SHP77 (cell line): Measurements from ENCODE around the gene PLPP7.
"Not testable (repeated sequence)": the region's sequence is repeated elsewhere in the genome, so short reads cannot be mapped to it uniquely, and the experiment has no call there.

ENCODE experiments used
- DNase-seq, 2 experiments: peaks; one replicate each; lab custom pipeline; 2025; lab: John Stamatoyannopoulos, UW

The PLPP7 gene

DNA sequence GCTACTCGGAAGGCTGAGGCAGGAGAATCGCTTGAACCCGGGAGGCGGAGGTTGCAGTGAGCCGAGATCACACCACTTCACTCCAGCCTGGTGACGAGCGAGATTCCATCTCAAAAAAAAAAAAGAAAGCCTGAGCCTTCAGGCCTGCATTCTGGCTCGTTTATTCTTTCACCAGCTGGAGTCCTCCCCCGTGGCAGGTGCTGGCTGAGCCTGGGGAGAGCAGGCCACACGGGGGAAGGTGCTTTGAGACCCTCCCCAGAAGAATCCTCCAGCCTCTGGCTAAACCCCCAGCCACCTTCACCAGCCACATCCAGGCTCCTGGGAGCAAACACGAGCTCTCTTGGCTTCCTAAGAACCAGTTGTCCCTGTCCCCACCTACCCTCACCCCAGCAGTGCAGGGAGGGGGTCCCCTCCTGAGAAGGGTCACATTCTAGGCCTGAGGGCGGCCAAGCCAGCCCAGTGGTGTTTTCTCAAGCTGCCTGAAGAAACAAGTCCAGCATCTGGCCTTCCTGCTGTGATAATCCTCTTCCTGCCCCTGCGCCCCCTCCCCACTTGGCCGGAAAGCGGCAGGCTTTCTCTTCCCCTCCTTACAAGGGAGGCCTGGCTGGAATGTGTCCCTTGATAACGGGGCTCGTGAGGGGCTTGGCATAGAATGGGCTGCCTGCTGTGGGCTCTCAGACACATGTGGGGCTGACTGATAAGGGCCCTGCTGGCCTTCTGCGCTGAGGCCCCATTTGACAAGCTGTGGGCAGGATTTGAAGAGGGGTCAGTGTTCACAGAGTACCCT, 41.5 kb downstream of the PLPP7 start:
- DNase-seq = no peak

- not testable (repeated sequence) for DNase-seq
Measured at GRCh38 chr9:131331996-131332395, 42.5 kb downstream of the PLPP7 start.

GRCh38 chr9:131333771-131334628, 44.5 kb downstream of the PLPP7 start:
- DNase-seq = no peak

DNA sequence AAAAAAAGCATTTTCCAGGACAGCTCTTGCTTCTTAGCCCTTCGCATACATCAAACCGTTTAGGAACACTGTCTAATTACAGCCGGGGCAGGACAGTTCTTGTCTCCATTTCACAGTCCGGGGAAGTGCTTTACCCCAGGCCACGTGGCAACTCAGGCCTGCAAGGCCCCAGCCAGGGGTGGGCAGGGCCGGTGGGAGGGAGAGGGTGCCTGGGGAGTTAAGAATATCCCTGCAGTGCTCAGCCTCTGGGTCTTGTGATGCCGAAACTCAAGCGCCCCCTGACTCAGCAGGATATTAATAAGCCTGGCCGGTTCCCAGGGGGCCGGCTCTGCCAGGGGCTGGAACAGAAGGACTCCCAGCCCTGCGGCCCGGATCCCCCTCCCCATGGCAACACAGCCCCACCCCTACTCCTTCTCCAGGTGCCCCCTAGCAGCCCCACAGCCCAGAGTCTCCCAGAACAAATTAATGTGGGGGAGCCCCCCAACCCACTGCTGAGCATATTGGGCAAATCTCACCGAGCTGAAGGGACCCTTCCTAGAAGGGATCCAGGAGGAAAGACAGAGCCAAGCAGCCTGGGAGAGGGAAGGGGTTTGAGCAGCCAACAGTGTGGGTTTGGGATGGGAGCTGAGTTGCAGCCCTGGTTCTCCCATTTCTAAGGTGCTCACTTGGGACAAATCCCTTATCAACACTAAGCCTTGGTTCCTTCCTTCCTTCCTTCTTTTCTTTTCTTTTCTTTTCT, 45.3 kb downstream of the PLPP7 start:
- DNase-seq = no peak

- DNase-seq = no peak
Measured at GRCh38 chr9:131335368-131335755, 45.8 kb downstream of the PLPP7 start.

DNA sequence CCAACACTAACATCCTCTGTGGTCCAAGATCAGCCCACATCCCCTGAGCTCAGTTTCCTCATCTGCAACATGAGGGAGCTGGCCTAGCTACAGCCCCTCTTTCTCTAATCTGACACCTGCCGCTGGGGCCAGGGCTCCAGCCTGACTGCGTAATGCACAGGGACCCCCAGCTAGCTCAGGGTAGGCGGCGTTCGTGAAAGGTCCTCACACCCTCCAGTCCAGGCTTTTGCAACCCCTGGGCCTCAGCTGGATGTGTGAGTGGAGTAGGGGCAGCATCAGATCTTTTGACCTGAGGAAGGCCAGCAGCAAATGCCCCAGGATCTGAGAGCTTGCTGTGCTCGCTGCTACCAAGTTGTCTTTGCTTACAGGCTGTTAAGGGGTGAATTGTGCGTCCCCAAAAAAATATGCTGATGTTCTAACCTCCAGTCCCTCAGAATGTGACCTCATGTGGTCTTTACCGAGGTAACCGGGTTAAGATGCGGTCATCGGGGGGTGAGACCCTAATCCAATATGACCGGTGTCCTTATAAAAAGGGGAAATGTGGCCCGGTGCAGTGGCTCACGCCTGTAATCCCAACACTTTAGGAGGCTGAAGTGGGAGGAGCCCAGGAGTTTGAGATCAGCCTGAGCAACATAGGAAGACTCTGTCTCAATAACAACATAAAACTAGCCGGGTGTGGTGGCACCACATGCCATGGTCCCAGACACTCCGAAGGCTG, 47.8 kb downstream of the PLPP7 start:
- DNase-seq = no peak

DNA sequence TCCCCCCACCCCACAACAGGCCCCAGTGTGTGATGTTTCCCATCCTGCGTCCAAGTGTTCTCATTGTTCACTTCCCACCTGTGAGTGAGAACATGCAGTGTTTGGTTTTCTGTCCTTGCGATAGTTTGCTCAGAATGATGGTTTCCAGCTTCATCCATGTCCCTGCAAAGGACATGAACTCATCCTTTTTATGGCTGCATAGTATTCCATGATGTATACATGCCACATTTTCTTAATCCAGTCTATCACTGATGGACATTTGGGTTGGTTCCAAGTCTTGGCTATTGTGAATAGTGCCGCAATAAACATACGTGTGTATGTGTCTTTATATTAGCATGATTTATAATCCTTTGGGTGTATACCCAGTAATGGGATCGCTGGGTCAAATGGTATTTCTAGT, 49.7 kb downstream of the PLPP7 start:
- DNase-seq = not testable (repeated sequence)

DNA sequence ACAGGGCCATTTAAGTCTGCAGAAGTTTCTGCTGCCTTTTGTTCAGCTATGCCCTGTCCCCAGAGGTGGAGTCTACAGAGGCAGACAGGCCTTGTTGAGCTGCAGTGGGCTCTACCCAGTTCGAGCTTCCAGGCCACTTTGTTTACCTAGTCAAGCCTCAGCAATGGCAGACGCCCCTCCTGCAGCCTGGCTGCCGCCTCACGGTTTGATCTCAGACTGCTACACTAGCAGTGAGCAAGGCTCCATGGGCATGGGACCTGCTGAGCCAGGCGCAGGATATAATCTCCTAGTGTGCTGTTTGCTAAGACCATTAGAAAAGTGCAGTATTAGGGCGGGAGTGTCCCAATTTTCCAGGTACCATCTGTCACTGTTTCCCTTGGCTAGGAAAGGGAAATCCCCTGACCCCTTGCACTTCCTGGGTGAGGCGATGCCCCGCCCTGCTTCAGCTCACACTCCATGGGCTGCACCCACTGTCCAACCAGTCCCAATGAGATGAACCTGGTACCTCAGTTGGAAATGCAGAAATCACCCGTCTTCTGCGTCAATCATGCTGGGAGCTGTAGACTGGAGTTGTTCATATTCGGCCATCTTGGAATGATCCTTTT, 55.5 kb downstream of the PLPP7 start:
- not testable (repeated sequence) for DNase-seq

- DNase-seq = no peak
Measured at GRCh38 chr9:131346559-131346958, 57.0 kb downstream of the PLPP7 start.

DNA sequence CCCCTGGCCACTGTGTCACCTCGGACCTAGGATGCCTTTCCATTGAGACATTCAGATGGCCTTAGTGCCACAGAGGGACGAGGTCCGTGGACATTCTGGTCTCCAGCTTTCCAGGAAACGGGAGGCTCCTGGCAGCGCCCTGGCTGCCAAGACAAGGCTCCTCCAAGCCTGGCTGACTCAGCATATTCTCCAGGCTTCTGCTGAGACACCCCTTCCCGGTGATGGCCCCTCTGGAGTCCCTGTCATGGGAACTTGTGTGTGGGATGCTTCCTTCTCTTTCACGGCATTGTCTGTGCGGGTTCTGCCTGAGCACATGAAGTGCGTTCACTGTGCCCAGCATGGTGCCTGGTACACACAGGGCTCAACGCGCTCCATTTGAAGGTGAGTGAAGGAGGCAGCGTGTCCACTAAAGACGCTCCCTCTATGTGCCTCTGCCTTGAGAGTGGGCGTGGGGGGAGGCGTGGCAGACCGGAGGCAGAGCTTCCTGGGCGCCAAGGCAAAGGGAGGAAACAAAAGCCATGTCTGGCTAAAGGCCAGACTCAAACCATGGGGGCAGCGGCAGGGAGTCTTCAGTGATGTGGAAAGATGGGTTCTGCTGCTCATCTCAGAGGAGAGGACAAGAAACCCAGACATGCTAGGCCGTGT, 58.0 kb downstream of the PLPP7 start:
- DNase-seq = no peak

DNA sequence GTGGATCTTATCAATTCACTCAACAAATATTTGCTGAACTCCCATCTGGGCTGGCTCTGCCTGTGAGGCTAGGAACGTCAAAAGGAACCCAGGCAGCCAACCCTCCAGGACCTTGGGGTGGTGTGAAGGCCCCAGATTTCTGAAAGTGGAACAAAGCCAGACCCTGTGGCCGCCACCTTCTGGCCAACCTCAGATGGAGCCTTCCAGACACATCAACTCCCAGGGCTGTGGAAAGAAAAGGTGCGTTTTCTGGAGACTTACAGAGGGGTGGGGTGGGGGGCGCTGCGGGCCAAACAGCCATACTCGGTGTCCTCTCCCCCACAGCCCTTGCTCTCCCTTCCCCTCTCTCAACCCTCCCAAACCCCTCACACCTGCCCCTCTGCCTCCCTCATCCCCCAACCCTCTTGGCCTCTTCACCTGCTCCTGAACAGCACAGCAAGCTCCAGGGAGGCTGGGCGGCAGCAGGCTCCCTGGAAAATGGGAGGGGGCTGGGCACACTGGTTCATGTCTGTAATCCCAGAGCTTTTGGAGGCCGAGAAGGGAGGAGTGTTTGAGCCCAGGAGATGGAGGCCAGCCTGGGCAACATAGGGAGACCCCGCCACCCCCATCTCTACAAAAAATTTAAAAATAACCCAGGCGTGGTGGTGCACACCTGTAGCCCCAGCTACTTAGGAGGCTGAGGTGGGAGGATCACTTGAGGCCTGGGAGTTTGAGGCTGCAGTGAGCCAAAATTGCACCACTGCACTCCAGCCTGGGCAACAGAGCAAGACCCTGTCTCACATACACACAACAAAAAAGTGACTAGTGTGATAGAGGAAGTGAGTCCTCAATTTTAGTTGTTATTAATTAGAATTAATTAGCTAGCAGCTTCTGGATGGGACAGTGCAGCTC, 59.4 kb downstream of the PLPP7 start:
- DNase-seq = no peak

- DNase-seq = no peak
Measured at GRCh38 chr9:131349522-131349880, 60.0 kb downstream of the PLPP7 start.

- peak; percentile 61 to 93 for DNase-seq
Measured at GRCh38 chr9:131349881-131350563, 60.5 kb downstream of the PLPP7 start.

DNA sequence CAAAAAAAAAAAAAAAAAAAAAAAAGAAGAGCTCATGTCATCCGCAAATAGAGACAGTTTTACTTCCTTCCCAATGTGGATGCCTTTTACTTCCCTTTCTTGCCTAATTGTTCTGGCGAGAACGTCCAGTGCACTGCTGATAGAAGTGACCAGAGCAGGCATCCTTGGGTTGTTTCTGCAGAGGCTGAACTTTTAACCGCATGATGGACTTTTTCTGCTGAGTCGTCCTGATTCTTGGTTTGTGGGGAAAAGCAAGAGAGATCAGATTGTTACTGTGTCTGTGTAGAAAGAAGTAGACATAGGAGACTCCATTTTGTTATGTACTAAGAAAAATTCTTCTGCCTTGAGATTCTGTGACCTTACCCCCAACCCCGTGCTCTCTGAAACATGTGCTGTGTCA, 67.0 kb downstream of the PLPP7 start:
- DNase-seq = not testable (repeated sequence)

- DNase-seq = no peak
Measured at GRCh38 chr9:131358556-131358955, 69.0 kb downstream of the PLPP7 start.
